GM21737 (cell line): ENCODE results near the gene TWF2.

Experiments
- ATAC-seq: cut with Tn5 transposase; IDR thresholded peaks from one replicate; pipeline ENCODE4 v1.9.1; 2021; ENCODE audit warnings: mild to moderate bottlenecking, moderate library complexity; ENCODE audit not compliant: unreplicated experiment

TWF2 gene

DNA sequence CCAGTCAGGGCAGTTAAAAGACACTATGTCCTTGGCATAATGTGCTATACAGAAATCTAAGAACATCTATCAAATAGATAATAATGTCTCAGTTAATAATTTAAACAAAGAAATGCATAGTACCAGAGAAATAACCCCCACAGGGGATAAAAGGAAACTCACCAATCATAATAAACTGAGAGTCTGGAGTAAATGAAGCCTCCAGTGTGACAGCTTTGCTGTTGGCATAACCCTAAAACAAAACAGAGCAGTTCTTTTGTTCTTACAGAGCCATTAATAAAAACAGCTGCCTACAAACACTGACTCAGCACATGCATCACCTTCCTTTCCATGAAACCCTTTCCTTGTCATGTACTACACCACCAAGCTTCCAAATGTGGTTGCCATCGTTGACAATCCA, 20.1 kb upstream of the TWF2 start:
- no peak for ATAC-seq

DNA sequence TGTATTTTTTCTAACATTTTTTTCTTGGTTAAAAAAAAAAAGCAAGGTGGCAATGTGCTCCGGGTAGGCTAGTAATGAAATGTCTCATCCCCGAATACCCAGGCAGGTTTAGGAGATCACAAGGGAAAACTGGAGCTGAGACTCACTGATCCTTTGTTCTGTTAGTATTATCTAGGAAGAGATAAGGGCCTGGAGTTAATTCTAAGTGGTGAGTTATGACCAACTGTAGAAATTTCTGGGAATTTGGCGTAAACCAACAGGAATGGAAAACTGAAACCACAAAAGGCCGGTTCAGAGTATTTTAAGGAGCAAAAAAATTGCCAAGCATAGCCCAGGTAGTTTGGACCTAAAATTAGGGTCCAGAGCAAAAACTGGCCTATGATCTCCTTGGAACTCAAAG, 19.0 kb upstream of the TWF2 start:
- ATAC-seq = no peak

DNA sequence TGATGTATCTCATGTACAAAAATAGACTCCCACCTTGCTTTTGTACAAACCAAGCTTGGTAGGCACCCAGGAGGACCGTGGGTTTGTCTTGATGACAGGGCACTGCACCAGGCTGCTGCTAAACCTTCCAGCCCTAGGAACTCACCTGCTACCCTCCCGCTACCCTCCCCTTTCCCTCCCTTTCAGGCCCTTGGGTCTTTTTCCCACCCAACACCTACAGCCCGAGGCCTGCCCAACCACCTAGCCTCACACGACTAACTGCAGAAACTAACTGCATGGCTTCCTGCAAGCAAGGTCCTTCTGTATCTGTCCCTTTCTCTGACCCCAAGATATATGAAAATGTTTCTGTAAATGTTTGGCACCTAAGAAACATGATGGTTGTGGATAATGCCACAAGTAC, 17.7 kb upstream of the TWF2 start:
- no peak for ATAC-seq

DNA sequence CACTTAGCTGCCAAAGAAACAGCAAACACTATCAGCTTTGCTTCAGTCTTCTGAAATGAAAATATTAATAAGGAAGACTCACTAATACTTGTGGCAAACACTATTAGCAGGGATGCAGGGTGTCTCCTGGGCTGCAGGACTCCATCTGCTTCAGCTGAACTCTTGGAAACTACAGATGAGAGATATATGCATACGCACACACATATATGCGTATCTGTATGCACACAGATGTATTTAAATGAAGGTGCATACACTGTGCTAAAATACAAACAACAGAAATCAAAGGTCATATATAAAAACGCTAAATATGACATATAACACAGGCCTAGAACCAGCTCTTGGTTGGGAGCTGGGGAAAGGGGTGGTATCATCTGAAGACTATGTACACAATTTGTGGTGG, 17.2 kb upstream of the TWF2 start:
- no peak for ATAC-seq

DNA sequence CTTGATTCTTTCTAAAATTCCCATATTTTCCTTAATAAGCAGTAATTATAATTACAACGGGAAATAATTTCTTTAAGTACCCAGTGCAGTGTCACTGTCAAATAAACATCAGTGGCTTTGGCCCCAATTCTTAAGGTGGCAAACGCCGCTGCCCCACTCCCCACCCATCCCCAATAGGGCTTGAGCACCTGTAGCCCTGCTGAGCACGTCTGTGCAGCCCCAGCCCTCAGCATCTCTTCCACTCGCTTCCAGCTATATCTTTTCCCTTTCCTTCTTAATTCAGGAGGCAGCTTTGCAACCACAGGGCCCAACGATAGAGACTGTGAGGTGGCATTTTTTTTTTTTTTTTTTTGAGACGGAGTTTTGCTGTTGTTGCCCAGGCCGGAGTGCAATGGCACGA, 15.7 kb upstream of the TWF2 start:
- no peak for ATAC-seq

DNA sequence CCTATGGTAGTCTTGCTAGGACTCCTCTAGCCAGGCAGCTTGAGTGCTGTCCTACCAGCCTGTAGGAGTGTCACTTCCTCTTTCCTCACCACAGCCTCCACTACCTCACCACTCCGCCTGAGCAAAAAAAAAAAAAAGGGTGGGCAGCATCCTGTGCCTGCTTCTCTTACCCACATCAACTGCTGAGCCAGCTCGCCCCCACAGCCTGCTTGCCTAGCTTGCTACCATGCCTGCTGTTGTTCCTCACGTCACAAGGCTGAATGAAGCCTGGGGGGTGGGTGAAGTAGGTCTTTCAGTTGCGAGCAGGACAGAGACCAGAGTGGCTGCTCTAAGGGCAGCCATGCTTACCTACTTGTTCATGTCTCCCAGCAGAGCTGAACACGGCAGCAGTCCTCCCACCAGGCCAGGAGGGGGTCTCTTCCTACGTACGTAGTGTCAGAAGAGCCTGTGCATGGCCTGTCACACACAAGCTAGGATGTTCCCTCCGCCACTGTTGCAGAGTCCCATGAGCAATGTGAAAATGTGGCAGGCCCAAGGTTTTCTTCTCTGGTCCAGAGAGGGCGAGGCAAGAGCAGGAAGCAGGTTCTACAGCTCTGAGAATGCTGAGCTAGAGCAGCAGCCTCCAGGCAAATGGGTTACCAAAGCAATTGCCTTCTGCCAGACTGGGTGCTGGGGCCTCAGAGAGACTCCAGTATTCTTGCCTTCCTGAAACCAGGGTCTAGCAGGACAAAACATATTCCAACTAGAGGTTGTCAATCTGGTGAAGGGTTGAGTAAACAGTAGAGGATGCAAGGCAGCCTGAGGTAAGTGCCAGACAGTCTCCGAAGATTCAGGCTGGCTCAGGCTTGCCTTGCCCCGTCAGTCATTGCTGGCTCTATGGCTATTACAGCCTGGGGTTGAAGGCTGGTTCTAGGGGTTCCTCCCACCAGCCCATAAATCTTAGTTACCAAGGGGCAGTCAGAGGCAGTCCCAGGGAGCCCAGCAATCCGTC, 14.7 kb upstream of the TWF2 start:
- peak; percentile 76 for ATAC-seq

DNA sequence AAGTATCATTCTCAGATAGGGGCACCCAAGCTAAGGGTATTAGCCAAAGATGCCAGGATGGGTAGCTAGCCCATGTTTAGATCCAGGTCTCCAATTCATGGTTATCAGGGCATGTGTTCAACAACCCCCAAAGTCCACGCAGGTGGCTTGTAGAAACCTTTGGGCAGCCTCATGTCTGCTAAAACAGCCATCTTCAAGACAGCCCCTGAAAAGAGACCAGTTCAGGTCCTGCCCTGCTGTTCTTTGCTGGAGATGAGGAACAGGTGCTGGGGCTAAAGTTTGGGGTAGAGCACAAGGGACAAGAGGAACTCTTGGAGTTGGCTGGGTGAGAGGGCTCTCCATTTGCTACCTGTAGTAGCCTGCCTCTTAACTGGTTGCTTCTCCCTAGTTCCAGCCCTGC, 11.2 kb upstream of the TWF2 start:
- ATAC-seq = no peak

DNA sequence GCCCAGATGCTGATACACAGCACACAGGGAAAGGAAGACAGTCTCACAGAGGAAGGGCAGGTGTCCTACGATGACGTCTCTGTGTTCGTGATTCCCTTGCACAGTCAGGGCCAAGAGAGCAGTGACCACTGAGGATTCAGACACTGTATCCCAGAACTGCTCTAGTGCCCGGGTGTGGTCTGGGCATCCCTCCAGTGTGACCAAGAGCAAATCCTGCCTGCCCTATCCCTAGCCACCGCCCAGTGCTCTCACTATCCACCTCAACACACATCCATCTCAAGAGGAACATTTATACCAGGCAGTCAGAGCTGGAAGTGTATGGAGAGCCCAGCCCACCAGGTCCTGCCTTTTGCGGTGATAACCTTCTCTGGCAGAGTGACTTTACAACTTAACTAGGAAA, 10.7 kb upstream of the TWF2 start:
- ATAC-seq = no peak

DNA sequence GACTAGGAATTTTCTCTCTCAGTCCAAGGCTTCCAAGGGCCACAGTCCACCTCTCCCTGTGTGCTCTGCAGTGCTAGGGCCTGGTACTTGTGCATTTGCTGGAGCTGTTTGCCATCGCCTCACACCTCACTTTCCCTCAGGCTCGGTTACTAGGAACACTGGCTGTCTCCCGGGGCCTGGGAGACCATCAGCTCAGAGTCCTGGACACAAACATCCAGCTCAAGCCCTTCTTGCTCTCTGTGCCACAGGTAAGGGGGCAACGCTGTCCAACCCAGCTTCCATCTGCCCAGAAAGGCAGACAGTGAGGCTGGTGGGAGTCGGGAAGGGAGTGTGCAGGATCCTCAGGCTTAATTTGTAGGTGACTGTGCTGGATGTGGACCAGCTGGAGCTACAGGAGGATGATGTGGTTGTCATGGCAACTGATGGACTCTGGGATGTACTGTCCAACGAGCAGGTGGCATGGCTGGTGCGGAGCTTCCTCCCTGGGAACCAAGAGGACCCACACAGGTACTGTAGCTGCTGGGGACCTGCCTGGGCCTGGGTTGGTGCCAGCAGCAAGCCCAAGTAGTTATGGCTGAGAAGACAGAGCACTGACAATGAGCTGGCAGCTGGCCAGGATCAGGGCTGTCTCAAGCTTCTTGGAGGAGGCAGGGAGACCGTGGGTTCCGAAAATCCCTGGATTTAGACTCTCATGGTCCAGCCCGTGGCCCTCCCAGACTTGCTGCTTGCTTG, 10.0 kb upstream of the TWF2 start:
- ATAC-seq = no peak

DNA sequence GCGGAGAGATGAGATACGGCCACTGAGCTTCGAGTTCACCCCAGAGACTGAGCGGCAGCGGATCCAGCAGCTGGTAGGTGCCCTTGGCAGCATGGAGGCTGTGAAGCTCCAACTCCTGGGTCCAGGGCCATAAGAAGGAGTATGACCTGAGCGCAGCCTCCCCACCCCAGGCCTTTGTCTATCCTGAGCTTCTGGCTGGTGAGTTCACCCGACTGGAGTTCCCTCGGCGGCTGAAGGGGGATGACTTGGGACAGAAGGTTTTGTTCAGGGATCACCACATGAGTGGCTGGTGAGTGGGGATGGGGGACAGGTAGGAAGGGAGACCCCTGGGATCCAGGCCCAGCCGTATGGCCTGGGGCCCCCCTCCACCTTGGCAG, 9.2 kb upstream of the TWF2 start:
- no peak for ATAC-seq

DNA sequence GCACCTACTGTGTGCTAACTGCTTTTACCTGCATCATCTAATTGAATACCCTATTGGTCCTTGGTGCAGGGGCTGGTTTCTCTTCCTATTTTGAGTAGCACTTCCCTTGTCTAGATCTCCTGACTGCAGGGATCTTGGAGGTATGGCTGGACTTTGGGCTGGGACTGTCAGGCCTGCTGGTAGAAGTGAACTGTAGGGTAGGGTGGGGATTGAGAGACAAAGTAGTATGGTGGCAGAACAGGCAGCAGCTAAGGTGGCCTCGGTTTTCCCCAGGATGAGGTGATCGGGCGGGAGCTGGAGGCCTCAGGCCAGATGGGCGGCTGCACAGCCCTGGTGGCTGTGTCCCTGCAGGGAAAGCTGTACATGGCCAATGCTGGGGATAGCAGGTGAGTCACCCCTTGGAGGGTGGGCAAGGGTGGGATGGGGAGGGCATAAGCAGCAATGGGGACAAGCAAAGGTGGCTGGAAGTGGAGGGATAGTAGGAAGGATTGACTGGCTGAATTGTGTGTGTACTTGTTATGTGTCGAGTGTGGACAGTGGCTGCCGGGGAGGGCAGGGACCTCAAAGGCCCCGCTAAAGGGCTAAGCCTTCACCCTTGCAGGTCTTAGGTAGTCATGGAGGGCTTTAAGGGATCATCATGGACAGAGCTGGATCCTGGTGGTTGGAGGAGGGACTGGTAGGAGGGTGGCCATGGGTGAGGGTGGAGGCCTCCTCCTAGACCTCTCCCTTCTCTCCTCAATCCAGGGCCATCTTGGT, 8.6 kb upstream of the TWF2 start:
- ATAC-seq = no peak

DNA sequence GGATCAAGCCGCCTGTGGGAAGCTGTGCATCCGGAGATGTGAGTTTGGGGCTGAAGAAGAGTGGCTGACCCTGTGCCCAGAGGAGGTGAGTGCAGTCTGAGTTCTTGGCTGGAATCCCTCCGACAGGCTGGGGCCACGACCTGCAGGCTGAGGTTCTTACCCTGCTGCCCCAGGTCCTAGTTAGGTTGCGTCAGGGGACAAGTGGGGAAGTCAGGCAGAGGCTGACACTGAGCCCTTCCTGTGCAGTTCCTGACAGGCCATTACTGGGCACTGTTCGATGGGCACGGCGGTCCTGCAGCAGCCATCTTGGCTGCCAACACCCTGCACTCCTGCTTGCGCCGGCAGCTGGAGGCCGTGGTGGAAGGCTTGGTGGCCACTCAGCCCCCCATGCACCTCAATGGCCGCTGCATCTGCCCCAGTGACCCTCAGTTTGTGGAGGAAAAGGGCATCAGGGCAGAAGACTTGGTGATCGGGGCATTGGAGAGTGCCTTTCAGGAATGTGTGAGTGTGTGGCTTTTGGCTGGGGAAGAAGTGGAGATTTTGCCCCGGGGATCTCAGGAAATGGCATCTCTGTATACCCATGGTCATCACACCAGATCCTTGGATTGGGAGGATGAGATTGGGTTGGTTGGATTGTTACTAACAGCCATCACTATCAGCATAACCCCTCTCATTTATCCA, 7.9 kb upstream of the TWF2 start:
- ATAC-seq = no peak

DNA sequence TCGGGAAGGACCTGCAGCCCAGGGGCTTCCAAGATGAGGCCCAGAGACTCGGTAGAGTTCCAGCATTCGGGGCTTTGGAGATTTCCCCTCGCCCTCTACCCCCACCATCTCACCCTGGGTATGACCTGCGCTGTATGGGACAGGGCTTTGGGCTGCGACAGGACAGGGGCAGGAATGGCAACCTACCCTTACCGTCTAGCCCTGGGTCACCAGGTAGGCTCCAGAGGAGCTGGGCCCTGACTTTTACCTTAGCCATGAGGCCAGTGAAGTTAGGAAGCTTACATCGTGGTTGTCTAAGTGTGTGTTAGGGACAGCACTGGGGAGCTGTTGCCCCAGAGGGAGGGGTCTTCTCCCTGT, 7.3 kb upstream of the TWF2 start:
- ATAC-seq = no peak

DNA sequence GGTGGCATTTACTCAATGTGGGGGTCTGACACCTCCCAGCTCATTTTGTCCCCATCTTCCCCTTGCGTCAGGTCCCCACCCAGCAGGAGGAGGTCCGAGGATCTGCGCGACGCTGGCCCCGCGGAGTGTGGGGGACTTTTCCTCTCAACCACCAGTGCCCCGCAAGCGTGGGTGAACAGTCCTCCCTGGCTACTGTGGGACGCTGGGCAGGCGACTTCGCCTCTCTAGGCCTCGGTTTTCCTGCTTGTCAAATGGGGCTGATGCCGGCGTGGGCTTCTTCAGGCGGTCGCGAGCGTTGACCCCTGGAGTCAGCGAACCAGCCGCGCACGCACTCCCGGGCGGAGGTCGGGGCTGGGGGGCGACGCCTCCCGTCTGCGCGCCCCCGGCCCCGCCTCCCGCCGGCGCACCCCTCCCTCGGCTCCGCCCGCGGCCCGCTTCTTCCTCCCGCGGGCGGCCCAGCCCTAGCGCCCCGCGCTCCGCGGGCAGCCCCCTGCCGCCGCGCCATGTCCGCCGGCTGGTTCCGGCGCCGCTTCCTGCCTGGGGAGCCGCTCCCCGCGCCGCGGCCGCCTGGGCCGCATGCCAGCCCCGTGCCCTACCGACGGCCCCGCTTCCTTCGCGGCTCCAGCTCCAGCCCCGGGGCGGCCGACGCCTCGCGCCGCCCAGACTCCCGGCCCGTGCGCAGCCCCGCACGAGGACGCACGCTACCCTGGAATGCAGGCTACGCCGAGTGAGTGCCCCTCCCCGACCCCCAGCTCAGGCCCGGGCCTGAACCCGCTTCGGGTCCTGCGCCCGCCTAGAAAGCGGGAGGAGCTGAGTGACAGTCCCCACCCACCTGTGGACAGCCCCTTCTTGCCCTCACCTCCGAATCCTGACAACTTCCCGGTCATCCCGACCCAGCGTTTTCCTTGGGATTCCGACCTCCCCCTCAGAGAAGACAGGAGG, 6.6 kb upstream of the TWF2 start, which contains the start of gene PPM1M:
Gene PPM1M, plus strand, starts transcription at position 438 of the 942 bp plus-strand sequence. Its CDS starts 66 bp downstream, at position 504.
- ATAC-seq = peak; percentile 28

DNA sequence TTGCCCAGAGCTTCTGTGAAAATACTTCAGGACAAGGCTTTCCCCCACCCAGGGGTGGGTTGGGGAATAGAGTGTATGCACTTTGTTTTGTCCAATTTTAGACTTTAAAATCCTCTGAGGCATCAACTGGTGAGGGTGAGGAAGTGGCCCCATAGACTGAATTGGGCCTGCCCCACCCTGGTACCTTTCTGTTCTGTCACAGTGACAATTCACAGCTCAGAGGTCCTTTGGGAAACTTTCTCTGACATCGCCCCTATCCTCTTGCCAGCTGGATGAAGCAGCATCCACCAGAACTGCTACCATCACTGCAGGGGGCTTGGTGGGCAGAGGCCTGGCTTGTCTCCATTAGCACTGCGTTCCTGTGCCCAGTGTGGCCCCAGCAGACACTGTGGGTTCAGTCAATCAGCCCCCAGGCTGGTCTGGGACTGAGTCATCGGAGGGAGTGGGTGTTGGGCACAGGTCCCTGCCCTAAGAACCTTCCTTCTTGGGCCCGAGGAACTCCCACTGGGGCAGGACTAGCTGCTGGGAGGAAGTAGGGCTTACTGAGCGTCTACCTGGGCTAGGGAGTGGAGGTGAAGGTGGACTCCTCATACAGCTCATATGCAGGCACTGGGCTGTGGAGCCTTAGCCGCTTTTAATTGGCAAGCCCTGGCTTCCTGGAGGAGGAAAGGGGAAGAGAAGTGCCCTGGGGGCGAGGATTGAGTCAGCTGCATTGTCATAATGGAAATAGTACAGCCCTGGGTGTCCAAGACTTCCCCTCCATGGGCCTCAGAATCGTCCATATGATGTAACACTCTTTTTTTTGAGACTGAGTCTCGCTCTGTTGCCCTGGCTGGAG, 5.1 kb upstream of the TWF2 start:
- ATAC-seq = peak; percentile 38

DNA sequence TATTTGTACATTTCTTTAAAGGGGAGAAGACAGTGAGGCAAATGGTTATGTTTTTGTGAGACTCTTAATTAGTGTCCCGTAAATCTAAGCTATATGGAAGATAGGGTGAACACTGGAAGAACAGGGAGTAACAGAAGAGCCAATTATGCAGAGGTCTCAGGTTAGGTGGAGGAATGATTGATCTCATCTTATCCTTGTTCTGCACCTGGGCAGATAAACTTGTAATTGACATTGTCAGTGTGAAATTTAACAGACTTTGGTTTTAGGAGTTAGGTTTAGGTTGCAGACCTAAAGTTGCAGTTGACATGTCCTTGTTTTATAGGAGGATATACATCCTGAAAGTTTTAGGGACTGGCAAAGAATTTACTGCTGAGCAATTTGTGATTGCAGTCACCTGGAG, 3.1 kb upstream of the TWF2 start:
- no peak for ATAC-seq

DNA sequence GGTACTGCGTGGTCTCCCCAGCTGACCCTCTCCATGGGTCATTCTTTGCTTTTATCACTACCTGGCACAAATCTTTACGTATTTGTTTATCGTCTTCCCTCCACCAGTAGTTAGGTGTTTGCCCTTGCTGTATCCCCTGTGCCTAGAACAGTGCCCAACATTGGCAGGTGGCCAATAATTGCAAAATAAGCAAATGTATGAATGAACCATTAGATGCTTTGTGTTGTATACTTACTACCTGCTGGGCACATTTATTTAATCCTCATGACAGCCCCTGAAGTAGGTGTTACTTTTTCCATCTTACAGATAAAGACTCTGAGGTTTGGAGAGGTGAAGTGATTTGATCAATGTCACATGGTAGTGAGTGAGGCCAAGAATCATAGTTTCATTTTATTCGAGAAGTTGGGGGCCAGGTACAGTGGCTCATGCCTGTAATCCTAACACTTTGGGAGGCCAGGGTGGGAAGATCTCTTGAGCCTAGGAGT, 2.0 kb upstream of the TWF2 start:
- ATAC-seq = no peak

DNA sequence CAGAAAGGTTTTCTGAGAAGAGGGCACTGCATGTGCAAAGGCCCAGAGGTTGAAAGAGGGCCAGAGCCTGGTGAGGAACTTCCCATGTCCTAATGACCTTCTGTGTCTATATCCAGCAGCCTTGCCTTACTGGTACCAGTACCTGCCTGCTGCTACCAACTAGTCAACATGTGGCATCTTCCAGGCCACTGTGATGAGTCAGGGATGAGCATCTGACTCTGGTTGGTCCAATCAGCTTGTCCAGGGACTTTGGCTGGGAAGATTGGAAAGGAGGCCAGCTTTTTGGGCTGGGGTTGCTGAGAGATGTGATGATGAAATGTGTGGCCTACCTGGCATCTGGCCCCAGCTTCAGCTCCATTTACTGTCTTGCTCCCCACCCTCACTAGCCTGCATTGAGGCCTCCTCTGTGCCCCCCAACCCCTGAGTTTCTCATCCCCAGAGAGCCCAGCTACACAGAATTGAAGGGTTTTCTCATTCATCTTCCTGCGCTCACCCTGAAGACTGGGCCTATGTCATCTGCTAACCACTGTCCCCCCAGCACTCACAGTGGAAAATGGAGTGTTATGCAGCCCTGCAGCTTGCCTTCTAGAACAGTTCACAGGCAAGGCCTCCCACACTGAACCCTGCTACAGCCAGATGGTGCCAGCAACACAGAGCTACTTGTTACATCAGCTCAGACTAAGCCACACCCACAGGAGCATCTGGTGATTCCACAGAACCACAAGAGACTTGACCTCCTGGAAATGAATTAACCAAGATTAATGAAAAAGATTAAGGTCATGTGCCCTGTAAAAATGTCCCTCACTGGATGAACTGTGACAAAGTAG, 1.3 kb upstream of the TWF2 start:
- ATAC-seq = no peak
